RWPE2 (cell line): ENCODE data around the gene FASN.

ENCODE experiments used
- ATAC-seq: fragments of 200-7000 bp; cut with Tn5 transposase; 3 replicates; pipeline ENCODE4 v1.9.1; 2021; ENCODE audit warnings: low read depth
- DNase-seq: peaks from one replicate; pipeline ENCODE4 v3.0.0-alpha.2; 2020; ENCODE audit warnings: low spot score
- H3K27ac ChIP-seq: fragments of 450-650 bp; 2 replicates; pipeline ENCODE4 v1.5.1; 2017; ENCODE audit warnings: mild to moderate bottlenecking; ENCODE audit not compliant: poor library complexity, severe bottlenecking
- H3K27me3 ChIP-seq: fragments of 250-450 bp; sonication (Bioruptor Pico); 2 replicates; pipeline ENCODE4 v1.5.1; 2021; ENCODE audit warnings: mild to moderate bottlenecking, moderate library complexity; ENCODE audit not compliant: insufficient read depth, poor library complexity, severe bottlenecking
- H3K36me3 ChIP-seq: fragments of 250-450 bp; sonication (Bioruptor Pico); 2 replicates; pipeline ENCODE4 v1.5.1; 2020; ENCODE audit warnings: low read depth, mild to moderate bottlenecking, moderate library complexity
- H3K4me1 ChIP-seq: fragments of 250-450 bp; sonication (Bioruptor Pico); 2 replicates; pipeline ENCODE4 v1.5.1; 2021; ENCODE audit warnings: mild to moderate bottlenecking, moderate library complexity; ENCODE audit not compliant: insufficient read depth, poor library complexity, severe bottlenecking
- H3K4me3 ChIP-seq: fragments of 250-450 bp; sonication (Bioruptor Pico); 2 replicates; pipeline ENCODE4 v1.5.1; 2021; ENCODE audit warnings: mild to moderate bottlenecking, moderate library complexity; ENCODE audit not compliant: severe bottlenecking
- H3K9me3 ChIP-seq: fragments of 250-450 bp; sonication (Bioruptor Pico); 2 replicates; pipeline ENCODE4 v1.5.1; 2021; ENCODE audit warnings: mild to moderate bottlenecking, moderate library complexity; ENCODE audit not compliant: severe bottlenecking
- TF ChIP-seq, protein P1 (sequence below): fragments of 450-650 bp; IDR thresholded peaks from one replicate; pipeline ENCODE4 v1.5.1; 2017; ENCODE audit warnings: mild to moderate bottlenecking, moderate library complexity; ENCODE audit not compliant: poor library complexity, severe bottlenecking

The FASN gene

DNA sequence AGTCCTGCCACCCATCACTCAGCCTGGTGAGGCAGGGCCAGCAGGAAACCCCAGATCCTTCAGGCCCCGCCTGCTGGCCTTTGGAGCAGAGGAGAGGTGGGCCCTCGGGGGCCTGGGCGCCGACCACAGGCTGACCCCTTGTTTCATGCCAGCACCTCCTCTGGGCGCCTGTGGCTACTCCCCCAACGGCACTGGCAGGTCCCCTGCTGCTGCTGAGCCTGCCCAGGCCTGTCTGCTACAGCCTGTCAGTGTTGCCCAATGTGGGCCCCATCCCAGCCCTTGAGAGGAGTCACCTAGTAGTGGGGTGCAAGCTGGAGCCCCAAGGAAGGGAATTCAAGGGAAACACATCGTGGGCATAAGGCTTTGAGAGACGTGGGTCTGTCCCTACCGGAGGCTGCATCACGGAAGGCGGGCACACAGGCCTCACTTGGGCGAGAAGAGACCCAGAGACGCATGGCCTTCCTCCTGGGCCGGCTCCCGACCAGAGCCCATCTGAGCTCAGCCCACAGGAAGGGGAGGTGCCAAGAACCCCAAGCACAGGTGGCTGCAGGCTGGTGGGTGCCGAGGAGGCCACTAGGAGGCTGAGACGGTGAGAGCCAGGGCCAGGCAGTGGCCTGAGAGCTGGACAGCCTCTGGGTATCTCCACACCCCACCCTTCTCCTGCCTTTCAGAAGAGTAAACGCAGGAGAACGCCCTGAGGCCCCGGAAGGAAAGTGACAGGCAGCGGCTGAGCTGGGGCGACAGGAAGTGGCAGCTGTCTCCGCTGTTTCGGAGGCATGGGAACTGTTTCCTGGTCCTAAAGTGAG, 8.0 kb upstream of the FASN start:
- H3K4me3 ChIP-seq = peak overlapping the region; percentile 4

DNA sequence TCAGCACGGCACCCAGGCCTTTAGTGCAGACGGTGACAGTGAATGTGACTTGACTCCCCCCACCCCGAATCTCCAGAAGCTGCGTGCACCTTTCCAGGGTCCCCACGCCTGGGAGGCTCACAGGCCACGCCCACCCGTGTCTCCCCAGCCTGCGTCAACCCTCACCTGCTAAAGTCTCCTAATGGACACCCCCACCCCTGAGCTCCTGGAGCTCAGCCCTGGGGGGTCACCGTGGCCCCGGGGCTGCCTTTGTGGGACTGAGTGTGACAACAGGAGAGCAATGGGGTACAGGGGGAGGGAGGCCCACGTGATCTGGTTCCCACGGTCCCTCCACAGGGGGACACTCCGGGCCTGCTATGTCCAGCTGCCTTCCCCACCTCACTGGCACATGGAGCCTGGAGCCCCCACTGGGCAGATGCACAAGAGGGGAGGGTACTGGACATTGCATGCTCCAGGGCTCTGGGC, 7.4 kb upstream of the FASN start:
- H3K4me1 ChIP-seq = peaks cover 37% of the 10 kb centered on the region
- DNase-seq (no peak), ATAC-seq (no peak)
- H3K9me3 ChIP-seq = no peaks in the 10 kb centered on the region
- H3K4me3 ChIP-seq = no peak overlapping the region
- peak overlapping the region; percentile 68 for H3K27ac ChIP-seq
- no peaks in the 10 kb centered on the region for H3K27me3 ChIP-seq
- no peaks in the 10 kb centered on the region for H3K36me3 ChIP-seq
- TF ChIP-seq, protein P1, sequence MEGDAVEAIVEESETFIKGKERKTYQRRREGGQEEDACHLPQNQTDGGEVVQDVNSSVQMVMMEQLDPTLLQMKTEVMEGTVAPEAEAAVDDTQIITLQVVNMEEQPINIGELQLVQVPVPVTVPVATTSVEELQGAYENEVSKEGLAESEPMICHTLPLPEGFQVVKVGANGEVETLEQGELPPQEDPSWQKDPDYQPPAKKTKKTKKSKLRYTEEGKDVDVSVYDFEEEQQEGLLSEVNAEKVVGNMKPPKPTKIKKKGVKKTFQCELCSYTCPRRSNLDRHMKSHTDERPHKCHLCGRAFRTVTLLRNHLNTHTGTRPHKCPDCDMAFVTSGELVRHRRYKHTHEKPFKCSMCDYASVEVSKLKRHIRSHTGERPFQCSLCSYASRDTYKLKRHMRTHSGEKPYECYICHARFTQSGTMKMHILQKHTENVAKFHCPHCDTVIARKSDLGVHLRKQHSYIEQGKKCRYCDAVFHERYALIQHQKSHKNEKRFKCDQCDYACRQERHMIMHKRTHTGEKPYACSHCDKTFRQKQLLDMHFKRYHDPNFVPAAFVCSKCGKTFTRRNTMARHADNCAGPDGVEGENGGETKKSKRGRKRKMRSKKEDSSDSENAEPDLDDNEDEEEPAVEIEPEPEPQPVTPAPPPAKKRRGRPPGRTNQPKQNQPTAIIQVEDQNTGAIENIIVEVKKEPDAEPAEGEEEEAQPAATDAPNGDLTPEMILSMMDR = no peak

More for the DNA sequence above, 8.0 kb upstream of the FASN start:
- ATAC-seq (peak; percentile 74), DNase-seq (no peak)
- Histone ChIP-seq H3K27ac (peak overlapping the region; percentile 68), H3K4me1 (peaks cover 40% of the 10 kb centered on the region), H3K27me3 (no peaks in the 10 kb centered on the region), H3K36me3 (no peaks in the 10 kb centered on the region), H3K9me3 (no peaks in the 10 kb centered on the region)
- TF ChIP-seq, protein P1 = peak; percentile 38

DNA sequence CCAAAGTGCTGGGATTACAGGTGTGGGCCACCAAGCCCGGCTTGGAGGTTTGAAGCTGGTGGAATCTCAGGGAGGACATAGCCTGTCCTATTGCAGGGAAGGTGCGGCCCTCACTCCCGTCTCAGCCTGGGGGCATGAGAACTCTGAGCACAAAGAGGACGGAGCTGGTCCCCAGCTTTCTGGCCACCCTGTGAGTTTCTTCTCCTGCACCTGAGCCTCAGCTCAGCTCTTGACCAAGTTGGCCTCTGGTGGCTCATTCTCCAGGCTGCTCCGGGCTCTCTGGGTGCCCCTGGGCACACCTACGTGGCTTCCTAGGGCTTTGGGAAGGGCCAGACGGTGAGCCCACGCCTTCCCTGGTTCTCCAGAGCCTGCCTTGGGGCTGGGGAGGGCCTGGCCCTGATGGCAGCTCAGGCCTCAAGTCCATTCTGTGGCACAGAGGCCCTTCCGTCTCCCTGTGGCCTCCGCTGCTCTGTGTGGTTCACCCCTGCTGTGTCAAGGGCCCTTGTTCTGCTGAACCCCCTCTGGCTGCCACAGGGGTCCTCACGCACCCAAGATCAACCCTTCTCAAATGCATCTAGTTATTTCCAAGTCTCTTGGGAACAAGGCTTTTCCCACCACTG, 6.9 kb upstream of the FASN start:
- ATAC-seq (no peak), DNase-seq (no peak)
- Histone ChIP-seq H3K9me3 (no peaks in the 10 kb centered on the region), H3K4me1 (peaks cover 36% of the 10 kb centered on the region), H3K27ac (peak overlapping the region; percentile 68), H3K36me3 (no peaks in the 10 kb centered on the region), H3K27me3 (no peaks in the 10 kb centered on the region), H3K4me3 (no peak overlapping the region)
- TF ChIP-seq, protein P1 = no peak

DNA sequence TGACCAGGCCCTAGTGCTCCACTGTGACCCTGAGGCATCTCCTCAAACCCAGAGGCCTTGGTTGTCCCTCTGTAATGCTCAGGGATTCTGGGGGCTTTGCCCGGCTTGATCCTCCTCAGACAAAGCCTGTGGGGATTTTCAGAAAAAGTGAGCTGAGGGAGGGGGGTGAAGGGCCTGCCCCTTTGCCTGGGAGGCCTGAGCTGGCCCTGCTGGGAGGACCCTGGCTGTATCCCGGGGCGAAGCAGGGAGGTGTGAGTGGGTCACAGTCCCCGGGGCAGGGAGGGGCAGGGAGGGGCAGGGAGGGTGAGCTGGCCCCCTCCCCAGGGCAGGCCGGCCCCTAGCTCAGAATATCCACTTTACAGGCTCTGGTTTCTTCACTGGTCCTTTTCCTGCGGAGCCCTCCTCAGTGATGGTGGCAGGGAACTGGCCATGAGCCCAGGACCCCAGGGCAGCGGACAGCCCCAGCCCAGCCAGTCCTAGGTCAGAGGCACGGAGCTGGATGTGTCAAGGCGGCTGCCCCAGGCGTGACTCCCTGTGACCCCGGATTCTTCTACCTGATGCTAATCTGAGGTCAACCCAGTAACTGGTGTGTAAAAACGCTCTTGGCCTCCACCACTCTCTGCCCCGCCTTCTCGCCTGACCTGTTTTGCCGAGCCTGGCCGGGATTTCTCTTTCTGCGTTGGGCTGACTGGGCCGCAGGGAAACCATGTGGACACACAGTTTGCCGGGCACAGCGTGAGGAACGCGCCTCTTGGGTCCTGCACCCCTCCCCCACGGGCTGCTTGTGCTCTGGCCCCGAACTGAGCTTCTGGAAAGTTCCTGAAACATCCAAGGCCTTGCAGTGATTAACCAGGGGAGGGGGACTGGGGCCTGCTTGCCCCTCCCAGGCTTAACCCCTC, 5.8 kb upstream of the FASN start:
- Histone ChIP-seq H3K27me3 (no peaks in the 10 kb centered on the region), H3K36me3 (no peaks in the 10 kb centered on the region), H3K4me3 (no peak overlapping the region), H3K27ac (peak overlapping the region; percentile 68), H3K4me1 (peaks cover 44% of the 10 kb centered on the region), H3K9me3 (no peaks in the 10 kb centered on the region)
- ATAC-seq = peak; percentile 18
- TF ChIP-seq, protein P1 = no peak
- no peak for DNase-seq
